Thyroid gland (tissue), 4 donors: ENCODE data around the gene KRTAP16-1.

Source experiments
- POLR2A ChIP-seq, 2 donors: fragments of 450-650 bp; IDR thresholded peaks; one replicate each; pipeline ENCODE4 v1.6.1; 2017; ENCODE audit warnings: antibody characterized with exemption in 2 of 2, mild to moderate bottlenecking in 2 of 2, moderate library complexity in 1 of 2
- TF ChIP-seq, protein P1 (sequence below), 6 experiments: fragments of 200-600 bp in 3 of 6; fragments of 450-650 bp in 3 of 6; sonication (generic) in 3 of 6; IDR thresholded peaks; one replicate each; pipeline ENCODE4 v1.5.1; 2016 to 2019; ENCODE audit warnings: antibody characterized with exemption in 6 of 6, mild to moderate bottlenecking in 2 of 6, inconsistent platforms in 1 of 6, moderate library complexity in 1 of 6

DNA sequence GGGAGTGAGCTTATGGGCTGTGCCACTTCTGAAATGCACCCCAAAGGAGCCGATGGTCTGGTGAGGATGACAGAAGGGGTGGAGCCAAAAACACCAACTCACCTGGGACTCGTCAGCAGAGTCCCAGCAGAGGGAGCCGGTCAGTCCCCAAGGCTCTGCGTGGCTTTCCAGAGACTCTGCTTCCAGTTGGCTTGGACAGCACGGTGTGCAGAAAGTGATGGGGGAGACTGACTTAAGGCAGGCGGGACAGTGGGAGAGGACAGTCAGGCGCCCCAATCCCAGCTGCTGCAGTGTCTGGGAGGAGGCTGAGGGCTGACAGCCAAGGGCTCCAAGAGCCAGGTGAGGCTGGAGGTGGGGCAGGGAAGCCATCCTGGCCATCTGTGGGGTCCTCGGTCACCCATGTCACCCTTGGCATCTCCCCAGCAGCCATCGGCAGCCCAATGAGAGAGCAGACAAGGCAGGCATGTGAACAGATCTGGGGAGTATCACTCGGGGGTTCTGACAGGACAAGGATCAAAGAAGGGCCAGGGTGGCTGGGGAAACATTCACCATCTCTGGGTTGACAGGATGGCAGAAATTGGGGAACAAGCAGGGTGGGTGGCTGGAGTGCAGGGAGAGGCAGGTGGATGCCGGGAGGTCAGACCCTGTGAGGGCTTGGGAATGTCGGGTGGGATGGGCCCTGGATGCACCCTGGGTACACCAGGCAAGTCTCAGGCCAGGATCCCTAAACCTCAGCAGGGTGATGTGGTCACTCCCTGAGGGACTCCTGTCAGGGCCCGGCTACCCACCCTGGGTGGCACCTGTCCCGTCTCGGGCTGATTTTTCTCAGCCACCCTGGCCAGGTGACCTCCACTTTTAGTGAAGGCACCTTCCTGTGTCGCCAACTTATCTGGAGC lies 15.3 kb upstream of the KRTAP16-1 start:
- no peak for TF ChIP-seq POLR2A (IDR thresholded peaks at IDR 0.05)
- TF ChIP-seq, protein P1, sequence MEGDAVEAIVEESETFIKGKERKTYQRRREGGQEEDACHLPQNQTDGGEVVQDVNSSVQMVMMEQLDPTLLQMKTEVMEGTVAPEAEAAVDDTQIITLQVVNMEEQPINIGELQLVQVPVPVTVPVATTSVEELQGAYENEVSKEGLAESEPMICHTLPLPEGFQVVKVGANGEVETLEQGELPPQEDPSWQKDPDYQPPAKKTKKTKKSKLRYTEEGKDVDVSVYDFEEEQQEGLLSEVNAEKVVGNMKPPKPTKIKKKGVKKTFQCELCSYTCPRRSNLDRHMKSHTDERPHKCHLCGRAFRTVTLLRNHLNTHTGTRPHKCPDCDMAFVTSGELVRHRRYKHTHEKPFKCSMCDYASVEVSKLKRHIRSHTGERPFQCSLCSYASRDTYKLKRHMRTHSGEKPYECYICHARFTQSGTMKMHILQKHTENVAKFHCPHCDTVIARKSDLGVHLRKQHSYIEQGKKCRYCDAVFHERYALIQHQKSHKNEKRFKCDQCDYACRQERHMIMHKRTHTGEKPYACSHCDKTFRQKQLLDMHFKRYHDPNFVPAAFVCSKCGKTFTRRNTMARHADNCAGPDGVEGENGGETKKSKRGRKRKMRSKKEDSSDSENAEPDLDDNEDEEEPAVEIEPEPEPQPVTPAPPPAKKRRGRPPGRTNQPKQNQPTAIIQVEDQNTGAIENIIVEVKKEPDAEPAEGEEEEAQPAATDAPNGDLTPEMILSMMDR (IDR thresholded peaks at IDR 0.05): peak in 1 of 6 experiments; percentile 23
